ENCODE data around the gene LRRC74A. TPM values are rescaled to one million over a fixed set of nuclear protein-coding genes. Genes with fewer than 3 reads are reported as not detected.

The LRRC74A gene
- total and polyA plus RNA-seq, 2 of the 4 experiments (the other 2 are of a cell fraction): not detected

DNA sequence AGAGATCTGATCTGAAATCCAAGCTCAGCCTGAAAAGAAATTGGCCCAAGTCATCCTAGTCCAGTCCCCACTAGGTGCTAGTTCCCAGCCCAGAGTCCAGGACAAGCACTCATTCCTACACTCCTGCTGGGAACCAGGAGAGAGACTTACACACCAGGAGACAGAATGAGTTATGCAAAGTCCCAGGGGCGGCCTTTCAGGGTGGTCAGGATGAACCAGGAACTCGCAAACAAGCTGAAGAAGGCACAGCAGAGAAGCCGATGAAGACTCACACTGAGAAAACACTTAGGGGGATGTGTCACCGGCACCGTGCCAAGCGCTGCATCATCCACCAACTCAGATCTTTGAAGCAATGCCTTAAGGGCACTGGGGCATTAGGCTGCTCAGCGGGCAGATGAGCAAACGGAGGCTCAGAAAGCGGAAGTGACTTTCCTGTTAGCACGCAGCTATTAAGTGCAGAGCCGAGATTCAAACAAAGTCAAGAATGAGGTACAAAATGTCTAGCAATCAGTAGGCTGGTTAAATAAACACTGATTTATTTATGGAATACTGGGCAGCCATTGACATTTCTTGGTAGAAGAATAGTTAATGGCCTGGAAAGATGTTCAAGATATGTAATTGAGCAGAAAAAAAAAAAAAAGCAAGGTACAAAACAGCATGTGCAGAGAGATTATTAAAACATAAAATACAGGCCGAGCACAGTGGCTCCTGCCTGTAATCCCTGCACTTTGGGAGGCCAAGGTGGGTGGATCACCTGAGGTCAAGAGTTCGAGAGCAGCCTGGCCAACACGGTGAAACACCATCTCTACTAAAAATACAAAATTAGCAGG, 78.7 kb downstream of the LRRC74A start (continued):
- TF ChIP-seq MAFK (IDR thresholded peaks at IDR 0.05; ENCODE audit: low read depth, low read length) (peak; percentile 25; the same call in 1 of the 2 replicates), BHLHE40 (IDR thresholded peaks at IDR 0.05; ENCODE audit: low read depth, low read length) (peak; percentile 68), FOS (IDR thresholded peaks at IDR 0.05; ENCODE audit: low read depth, low read length) (peak; percentile 83)

DNA sequence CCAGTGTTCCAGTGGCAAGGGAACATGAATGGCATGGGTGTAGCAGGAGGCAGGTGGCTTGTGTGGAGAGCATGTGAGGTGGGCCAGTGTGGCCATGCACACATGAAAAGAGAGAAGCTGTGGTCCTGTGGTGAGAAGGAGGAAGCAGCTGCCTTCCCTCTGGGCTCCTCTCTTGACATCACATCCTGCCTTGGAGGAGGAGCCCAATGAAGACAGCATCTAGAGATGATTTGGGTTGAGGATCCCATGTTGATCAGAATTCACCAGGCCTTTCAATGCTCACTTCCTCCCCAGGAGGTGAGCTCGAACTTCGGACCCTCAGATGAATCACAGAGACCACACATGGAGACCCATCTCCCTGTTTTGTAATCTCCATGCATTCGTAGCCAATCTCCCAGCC, 82.6 kb downstream of the LRRC74A start:
- no peak overlapping the region; the same call in 1 of the 2 replicates for H3K14ac ChIP-seq (replicated peaks; ENCODE audit: low read depth, low read length)
- peak overlapping the region; percentile 21; the same call in 1 of the 2 replicates for H4K91ac ChIP-seq (ENCODE audit: insufficient read depth, low read depth, low read length)
- TF ChIP-seq MAFK (IDR thresholded peaks at IDR 0.05; ENCODE audit: low read depth, low read length) (no peak), CHD1 (IDR thresholded peaks at IDR 0.05; ENCODE audit: low read depth, low read length) (no peak)
- no peaks in the 10 kb centered on the region for H3K36me3 ChIP-seq (ENCODE audit: control insufficient read depth, insufficient read depth, low read length)
- H3K79me1 ChIP-seq (ENCODE audit: low read depth in 1 of 2, low read length in 2 of 2): peaks cover 0 to 7% of the 10 kb centered on the region in 2 experiments; a peak in 1 of 4 replicates
- intact Hi-C loops (cut with micrococcal nuclease) (no loop called here), dilution Hi-C loops (cut with HindIII; ENCODE audit: low sequenced_read_pairs, unreplicated experiment) (no loop called here), in situ Hi-C loops (cut with MboI; ENCODE audit: low sequenced_read_pairs) (no loop called here)
- ChIA-PET CTCF (no interaction called here), POLR2A (ENCODE audit: unreplicated experiment) (no interaction called here)
- no peak overlapping the region for H2BK5ac ChIP-seq (ENCODE audit: low read depth, low read length, poor library complexity, severe bottlenecking)
- peak overlapping the region; percentile 22; the same call in 1 of the 2 replicates for H3K4ac ChIP-seq (ENCODE audit: low read depth, low read length)
- DNase-seq: no peak
- H4K8ac ChIP-seq (ENCODE audit: low read depth in 2 of 2, low read length in 2 of 2): no peak overlapping the region
- no CpG with 5 or more reads among the region's 3 CpGs for WGBS, 2 experiments (ENCODE audit: extremely low coverage in 2 of 2, insufficient read length in 1 of 2)
- no peaks in the 10 kb centered on the region for H3K27me3 ChIP-seq (ENCODE audit: control insufficient read depth, insufficient read depth, low read length)
- no peak overlapping the region for H3K4me2 ChIP-seq (ENCODE audit: low read depth, low read length)
- H2BK120ac ChIP-seq (ENCODE audit: low read depth, low read length): peak overlapping the region; percentile 9; the same call in 1 of the 2 replicates
- H3K18ac ChIP-seq (ENCODE audit: low read depth, low read length): no peak overlapping the region
- no peak overlapping the region for H3K56ac ChIP-seq (ENCODE audit: extremely low read depth, insufficient read depth, low read length)
- no peak overlapping the region for H2BK20ac ChIP-seq (ENCODE audit: low read depth, low read length)
- no peak for ATAC-seq (ENCODE audit: low read depth)
- no peak overlapping the region for H2AK9ac ChIP-seq (replicated peaks; ENCODE audit: low read depth, low read length, poor library complexity)
- no peak overlapping the region for H4K5ac ChIP-seq (ENCODE audit: low read depth, low read length)
- no TSS peak for BruUV-seq (replicated peaks)
- peaks cover 14% of the 10 kb centered on the region for H3K4me1 ChIP-seq (ENCODE audit: control insufficient read depth, insufficient read depth, low read length)
- peak overlapping the region; percentile 58 for H2AFZ ChIP-seq (replicated peaks; ENCODE audit: low read length, poor library complexity)
- H3K4me3 ChIP-seq (ENCODE audit: insufficient read depth, low read depth, low read length): no peak overlapping the region
- H4K20me1 ChIP-seq (ENCODE audit: insufficient read depth, low read length): peaks cover 5% of the 10 kb centered on the region
- no peak overlapping the region for H3K23ac ChIP-seq (ENCODE audit: low read depth, low read length)
- H2BK15ac ChIP-seq (ENCODE audit: low read depth, low read length): 0 out of 3 replicates have a peak overlapping the region, but pooled peaks have one; percentile 10
- no peak overlapping the region for H3K9ac ChIP-seq (ENCODE audit: low read depth, low read length)
- peak overlapping the region; percentile 53; the same call in 1 of the 2 replicates for H2AK5ac ChIP-seq (ENCODE audit: low read depth, low read length)
- H3K27ac ChIP-seq (ENCODE audit: insufficient read depth, low read length): no peak overlapping the region
- no peaks in the 10 kb centered on the region for H3K9me3 ChIP-seq (ENCODE audit: control insufficient read depth, insufficient read depth, low read length)
- peaks cover 9% of the 10 kb centered on the region for H3K9me1 ChIP-seq (ENCODE audit: insufficient read depth, low read length)

All from IMR-90 (cell line).